Measurements from ENCODE around the gene KIN.
A peak's percentile ranks its signal among the peaks of the same experiment; 100 is the strongest.
"Not testable (repeated sequence)": the region's sequence is repeated elsewhere in the genome, so short reads cannot be mapped to it uniquely, and the experiment has no call there.

Gene KIN

GRCh38 chr10:7826971-7827370, 39.2 kb upstream of the KIN start:
- DNase-seq (ENCODE audit: low read depth) = peak; percentile 19
- no peak overlapping the region for H3K4me3 ChIP-seq (ENCODE audit: low read length)
- TF ChIP-seq, protein P1, sequence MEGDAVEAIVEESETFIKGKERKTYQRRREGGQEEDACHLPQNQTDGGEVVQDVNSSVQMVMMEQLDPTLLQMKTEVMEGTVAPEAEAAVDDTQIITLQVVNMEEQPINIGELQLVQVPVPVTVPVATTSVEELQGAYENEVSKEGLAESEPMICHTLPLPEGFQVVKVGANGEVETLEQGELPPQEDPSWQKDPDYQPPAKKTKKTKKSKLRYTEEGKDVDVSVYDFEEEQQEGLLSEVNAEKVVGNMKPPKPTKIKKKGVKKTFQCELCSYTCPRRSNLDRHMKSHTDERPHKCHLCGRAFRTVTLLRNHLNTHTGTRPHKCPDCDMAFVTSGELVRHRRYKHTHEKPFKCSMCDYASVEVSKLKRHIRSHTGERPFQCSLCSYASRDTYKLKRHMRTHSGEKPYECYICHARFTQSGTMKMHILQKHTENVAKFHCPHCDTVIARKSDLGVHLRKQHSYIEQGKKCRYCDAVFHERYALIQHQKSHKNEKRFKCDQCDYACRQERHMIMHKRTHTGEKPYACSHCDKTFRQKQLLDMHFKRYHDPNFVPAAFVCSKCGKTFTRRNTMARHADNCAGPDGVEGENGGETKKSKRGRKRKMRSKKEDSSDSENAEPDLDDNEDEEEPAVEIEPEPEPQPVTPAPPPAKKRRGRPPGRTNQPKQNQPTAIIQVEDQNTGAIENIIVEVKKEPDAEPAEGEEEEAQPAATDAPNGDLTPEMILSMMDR (conservative IDR thresholded peaks at IDR 0.05; ENCODE audit: low read depth, low read length) = peak; percentile 40

DNA sequence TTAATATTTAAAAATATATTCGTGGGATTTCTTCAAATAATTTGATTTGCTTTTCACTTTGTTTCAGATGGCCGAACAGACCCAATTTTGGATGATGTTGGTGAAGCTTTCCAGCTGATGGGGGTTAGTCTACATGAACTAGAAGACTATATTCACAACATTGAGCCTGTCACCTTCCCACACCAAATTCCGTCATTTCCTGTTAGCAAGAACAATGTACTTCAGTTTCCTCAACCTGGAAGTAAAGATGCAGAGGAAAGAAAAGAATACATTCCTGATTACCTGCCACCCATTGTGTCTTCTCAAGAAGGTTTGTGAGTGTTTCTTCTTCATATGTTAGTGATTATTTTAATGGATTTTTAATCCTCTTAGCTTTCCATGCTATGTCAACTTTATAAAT, 36.5 kb upstream of the KIN start:
- H3K4me3 ChIP-seq (ENCODE audit: low read length) = no peak overlapping the region
- DNase-seq (ENCODE audit: low read depth) = no peak
- TF ChIP-seq, protein P1 (conservative IDR thresholded peaks at IDR 0.05; ENCODE audit: low read depth, low read length) = no peak

DNA sequence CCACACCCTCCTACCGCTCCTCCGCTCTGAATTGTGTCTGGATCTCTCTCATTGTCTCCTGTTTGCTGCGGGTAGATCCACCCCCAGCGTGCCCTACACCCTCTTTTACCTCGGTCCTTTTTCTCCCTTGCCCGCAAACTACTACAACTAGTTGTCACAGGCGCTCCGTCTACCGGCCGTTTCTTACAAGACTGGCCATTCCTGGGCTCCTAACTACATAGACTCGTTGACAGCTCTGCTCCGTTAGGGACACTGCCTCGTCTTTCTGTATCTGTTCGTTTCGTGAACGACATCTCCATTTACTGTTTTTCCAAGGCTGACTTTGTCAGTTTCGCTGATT, 31.3 kb upstream of the KIN start:
- peak; percentile 4 for DNase-seq (ENCODE audit: low read depth)
- TF ChIP-seq, protein P1 (conservative IDR thresholded peaks at IDR 0.05; ENCODE audit: low read depth, low read length) = peak; percentile 52
- H3K4me3 ChIP-seq (ENCODE audit: low read length) = peak overlapping the region; percentile 95

GRCh38 chr10:7818295-7819120, 30.7 kb upstream of the KIN start, which contains the start of gene TAF3:
TSS of gene TAF3 (plus strand) at chr10:7818505. CDS start at chr10:7818710, 205 bp downstream.
- DNase-seq (ENCODE audit: low read depth) = peak; percentile 42
- H3K4me3 ChIP-seq (ENCODE audit: low read length) = peak within 1 kb of the TSS; percentile 95
- TF ChIP-seq, protein P1 (conservative IDR thresholded peaks at IDR 0.05; ENCODE audit: low read depth, low read length) = no peak

- no peak for DNase-seq (ENCODE audit: low read depth)
- TF ChIP-seq, protein P1 (conservative IDR thresholded peaks at IDR 0.05; ENCODE audit: low read depth, low read length) = no peak
- H3K4me3 ChIP-seq (ENCODE audit: low read length) = peak overlapping the region; percentile 95
These were observed 30.1 kb upstream of the KIN start for GRCh38 chr10:7817984-7818294.

GRCh38 chr10:7817576-7817975, 29.8 kb upstream of the KIN start:
- TF ChIP-seq, protein P1 (conservative IDR thresholded peaks at IDR 0.05; ENCODE audit: low read depth, low read length) = no peak
- DNase-seq (ENCODE audit: low read depth) = no peak
- peak overlapping the region; percentile 95 for H3K4me3 ChIP-seq (ENCODE audit: low read length)

- DNase-seq (ENCODE audit: low read depth) = no peak
- H3K4me3 ChIP-seq (ENCODE audit: low read length) = no peak overlapping the region
- TF ChIP-seq, protein P1 (conservative IDR thresholded peaks at IDR 0.05; ENCODE audit: low read depth, low read length) = no peak
These were observed 25.7 kb upstream of the KIN start for GRCh38 chr10:7813481-7813880.

DNA sequence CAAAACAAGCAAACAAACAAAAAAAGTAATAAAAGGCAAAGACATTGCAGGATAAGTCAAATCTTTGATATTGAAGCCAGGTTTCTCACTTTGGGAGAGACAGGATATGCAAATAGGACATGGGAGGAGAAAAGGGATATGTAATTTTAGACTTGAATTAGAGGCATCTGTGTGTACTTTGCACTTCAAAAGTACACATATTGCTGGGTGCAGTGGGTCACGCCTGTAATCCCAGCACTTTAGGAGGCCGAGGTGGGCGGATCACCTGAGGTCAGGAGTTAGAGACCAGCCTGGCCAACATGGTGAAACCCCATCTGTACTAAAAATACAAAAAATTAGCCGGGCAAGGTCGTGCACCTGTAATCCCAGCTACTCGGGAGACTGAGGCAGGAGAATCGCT, 23.9 kb upstream of the KIN start:
- not testable (repeated sequence) for DNase-seq (ENCODE audit: low read depth); H3K4me3 ChIP-seq (ENCODE audit: low read length)
